HEK293 (cell line): Measurements from ENCODE around the gene SMS.

Experiments
- BCL11A ChIP-seq: fragments of 450-650 bp; formaldehyde crosslinking; IDR thresholded peaks from 2 replicates; pipeline ENCODE4 v1.5.1; 2016; ENCODE audit warnings: low read depth, missing biosample characterization, missing genetic modification characterization
- PRDM1 ChIP-seq: fragments of 450-650 bp; formaldehyde crosslinking; IDR thresholded peaks from 2 replicates; pipeline ENCODE4; 2016; ENCODE audit warnings: missing biosample characterization, missing genetic modification characterization
- TRIM28 ChIP-seq: IDR thresholded peaks from 2 replicates; pipeline ENCODE4 v1.6.1; 2011; ENCODE audit warnings: low read length, control low read depth, borderline replicate concordance
- ZNF274 ChIP-seq, 2 experiments: fragments of 200-500 bp in 1 of 2; fragments of 450-650 bp in 1 of 2; sonication (Bioruptor generic) in 1 of 2; formaldehyde crosslinking in 1 of 2; IDR thresholded peaks; 2 replicates each; pipeline versions ENCODE4 v1.5.1 to v1.6.1; 2014 to 2016; ENCODE audit warnings: borderline replicate concordance in 1 of 2, inconsistent platforms in 1 of 2, low read length in 1 of 2, missing biosample characterization in 1 of 2, missing genetic modification characterization in 1 of 2
- TF ChIP-seq, protein P1 (sequence below): fragments of 450-650 bp; formaldehyde crosslinking; IDR thresholded peaks from 2 replicates; pipeline ENCODE4 v1.5.1; 2016; ENCODE audit warnings: missing biosample characterization, missing genetic modification characterization, borderline replicate concordance
- TF ChIP-seq, protein P2 (sequence below): fragments of 450-650 bp; formaldehyde crosslinking; IDR thresholded peaks from 2 replicates; pipeline ENCODE4 v1.5.1; 2016; ENCODE audit warnings: missing biosample characterization, missing genetic modification characterization
- TF ChIP-seq, protein P3 (sequence below): fragments of 450-650 bp; formaldehyde crosslinking; IDR thresholded peaks from 2 replicates; pipeline ENCODE4 v1.5.1; 2016; ENCODE audit warnings: missing biosample characterization, missing genetic modification characterization

DNA sequence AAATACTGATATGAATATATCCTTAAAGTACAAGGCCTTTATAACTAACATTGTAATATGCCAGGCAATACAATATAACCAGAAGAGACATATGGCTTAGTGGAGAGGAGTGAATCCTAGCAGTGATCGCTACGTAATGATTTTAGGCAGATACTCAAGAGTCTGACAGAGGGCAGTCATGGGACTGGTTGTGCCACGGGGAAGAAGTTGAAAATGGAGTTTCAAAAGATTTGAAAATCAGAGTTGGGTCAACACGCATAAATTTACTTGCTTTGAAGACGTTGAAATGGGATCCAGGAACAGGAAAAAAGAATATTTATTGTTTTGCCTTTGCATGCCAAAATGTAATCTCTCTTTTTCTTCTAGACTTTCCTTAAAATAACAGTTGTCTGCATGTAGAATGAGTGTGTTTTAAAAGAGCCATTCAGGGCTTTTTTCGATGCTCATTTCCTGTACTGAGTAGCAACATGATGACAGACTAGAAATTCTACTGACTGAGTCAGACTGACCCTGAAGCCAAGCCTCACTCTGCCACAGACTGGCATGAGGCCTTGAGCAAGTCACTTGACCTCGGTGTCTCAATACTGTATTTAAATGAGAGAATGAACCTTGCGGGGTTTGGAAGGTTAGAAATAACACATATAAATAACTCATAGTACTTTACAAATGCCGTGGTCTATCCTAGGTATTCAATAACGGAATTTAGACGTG, 8.1 kb upstream of the SMS start:
- TF ChIP-seq PRDM1 (tag by site-specific recombination) = no peak
- TF ChIP-seq, protein P1, sequence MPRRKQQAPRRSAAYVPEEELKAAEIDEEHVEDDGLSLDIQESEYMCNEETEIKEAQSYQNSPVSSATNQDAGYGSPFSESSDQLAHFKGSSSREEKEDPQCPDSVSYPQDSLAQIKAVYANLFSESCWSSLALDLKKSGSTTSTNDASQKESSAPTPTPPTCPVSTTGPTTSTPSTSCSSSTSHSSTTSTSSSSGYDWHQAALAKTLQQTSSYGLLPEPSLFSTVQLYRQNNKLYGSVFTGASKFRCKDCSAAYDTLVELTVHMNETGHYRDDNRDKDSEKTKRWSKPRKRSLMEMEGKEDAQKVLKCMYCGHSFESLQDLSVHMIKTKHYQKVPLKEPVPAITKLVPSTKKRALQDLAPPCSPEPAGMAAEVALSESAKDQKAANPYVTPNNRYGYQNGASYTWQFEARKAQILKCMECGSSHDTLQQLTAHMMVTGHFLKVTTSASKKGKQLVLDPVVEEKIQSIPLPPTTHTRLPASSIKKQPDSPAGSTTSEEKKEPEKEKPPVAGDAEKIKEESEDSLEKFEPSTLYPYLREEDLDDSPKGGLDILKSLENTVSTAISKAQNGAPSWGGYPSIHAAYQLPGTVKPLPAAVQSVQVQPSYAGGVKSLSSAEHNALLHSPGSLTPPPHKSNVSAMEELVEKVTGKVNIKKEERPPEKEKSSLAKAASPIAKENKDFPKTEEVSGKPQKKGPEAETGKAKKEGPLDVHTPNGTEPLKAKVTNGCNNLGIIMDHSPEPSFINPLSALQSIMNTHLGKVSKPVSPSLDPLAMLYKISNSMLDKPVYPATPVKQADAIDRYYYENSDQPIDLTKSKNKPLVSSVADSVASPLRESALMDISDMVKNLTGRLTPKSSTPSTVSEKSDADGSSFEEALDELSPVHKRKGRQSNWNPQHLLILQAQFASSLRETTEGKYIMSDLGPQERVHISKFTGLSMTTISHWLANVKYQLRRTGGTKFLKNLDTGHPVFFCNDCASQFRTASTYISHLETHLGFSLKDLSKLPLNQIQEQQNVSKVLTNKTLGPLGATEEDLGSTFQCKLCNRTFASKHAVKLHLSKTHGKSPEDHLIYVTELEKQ (tag by site-specific recombination) = no peak
- TF ChIP-seq BCL11A (tag by site-specific recombination) = no peak
- TF ChIP-seq, protein P2, sequence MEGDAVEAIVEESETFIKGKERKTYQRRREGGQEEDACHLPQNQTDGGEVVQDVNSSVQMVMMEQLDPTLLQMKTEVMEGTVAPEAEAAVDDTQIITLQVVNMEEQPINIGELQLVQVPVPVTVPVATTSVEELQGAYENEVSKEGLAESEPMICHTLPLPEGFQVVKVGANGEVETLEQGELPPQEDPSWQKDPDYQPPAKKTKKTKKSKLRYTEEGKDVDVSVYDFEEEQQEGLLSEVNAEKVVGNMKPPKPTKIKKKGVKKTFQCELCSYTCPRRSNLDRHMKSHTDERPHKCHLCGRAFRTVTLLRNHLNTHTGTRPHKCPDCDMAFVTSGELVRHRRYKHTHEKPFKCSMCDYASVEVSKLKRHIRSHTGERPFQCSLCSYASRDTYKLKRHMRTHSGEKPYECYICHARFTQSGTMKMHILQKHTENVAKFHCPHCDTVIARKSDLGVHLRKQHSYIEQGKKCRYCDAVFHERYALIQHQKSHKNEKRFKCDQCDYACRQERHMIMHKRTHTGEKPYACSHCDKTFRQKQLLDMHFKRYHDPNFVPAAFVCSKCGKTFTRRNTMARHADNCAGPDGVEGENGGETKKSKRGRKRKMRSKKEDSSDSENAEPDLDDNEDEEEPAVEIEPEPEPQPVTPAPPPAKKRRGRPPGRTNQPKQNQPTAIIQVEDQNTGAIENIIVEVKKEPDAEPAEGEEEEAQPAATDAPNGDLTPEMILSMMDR (tag by site-specific recombination) = no peak
- TF ChIP-seq, protein P3, sequence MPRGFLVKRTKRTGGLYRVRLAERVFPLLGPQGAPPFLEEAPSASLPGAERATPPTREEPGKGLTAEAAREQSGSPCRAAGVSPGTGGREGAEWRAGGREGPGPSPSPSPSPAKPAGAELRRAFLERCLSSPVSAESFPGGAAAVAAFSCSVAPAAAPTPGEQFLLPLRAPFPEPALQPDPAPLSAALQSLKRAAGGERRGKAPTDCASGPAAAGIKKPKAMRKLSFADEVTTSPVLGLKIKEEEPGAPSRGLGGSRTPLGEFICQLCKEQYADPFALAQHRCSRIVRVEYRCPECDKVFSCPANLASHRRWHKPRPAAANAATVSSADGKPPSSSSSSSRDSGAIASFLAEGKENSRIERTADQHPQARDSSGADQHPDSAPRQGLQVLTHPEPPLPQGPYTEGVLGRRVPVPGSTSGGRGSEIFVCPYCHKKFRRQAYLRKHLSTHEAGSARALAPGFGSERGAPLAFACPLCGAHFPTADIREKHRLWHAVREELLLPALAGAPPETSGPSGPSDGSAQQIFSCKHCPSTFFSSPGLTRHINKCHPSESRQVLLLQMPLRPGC (tag by site-specific recombination) = no peak
- no peak for TF ChIP-seq TRIM28
- TF ChIP-seq ZNF274 (IDR thresholded peaks at IDR 0.05; ENCODE audit: low read length) = no peak
- TF ChIP-seq ZNF274 (tag by site-specific recombination; IDR thresholded peaks at IDR 0.05; ENCODE audit: borderline replicate concordance) = no peak
